Endothelial cell (in vitro differentiated cells): ENCODE data around the gene IL24. TPM values are rescaled to one million over a fixed set of nuclear protein-coding genes. Genes with fewer than 3 reads are reported as not detected.
A peak's percentile ranks its signal among the peaks of the same experiment; 100 is the strongest.

ENCODE experiments used
- DNase-seq: peaks from one replicate; pipeline ENCODE4 v3.0.0; 2021; ENCODE audit warnings: low spot score
- H3K27ac Mint-ChIP-seq: one replicate; pipeline ENCODE4 v1.8.0; 2021; ENCODE audit warnings: mixed read lengths, inconsistent platforms; ENCODE audit not compliant: unreplicated experiment
- H3K27me3 Mint-ChIP-seq: one replicate; pipeline ENCODE4 v1.8.0; 2021; ENCODE audit warnings: mild to moderate bottlenecking, moderate library complexity, mixed read lengths, inconsistent platforms; ENCODE audit not compliant: unreplicated experiment
- H3K36me3 Mint-ChIP-seq: one replicate; pipeline ENCODE4 v1.8.0; 2021; ENCODE audit warnings: mild to moderate bottlenecking, low read depth, mixed read lengths, inconsistent platforms; ENCODE audit not compliant: unreplicated experiment
- H3K4me1 Mint-ChIP-seq: one replicate; pipeline ENCODE4 v1.8.0; 2021; ENCODE audit warnings: mild to moderate bottlenecking, mixed read lengths, inconsistent platforms; ENCODE audit not compliant: unreplicated experiment
- H3K4me3 Mint-ChIP-seq: one replicate; pipeline ENCODE4 v1.8.0; 2021; ENCODE audit warnings: mild to moderate bottlenecking, mixed read lengths, inconsistent platforms; ENCODE audit not compliant: unreplicated experiment
- H3K9me3 Mint-ChIP-seq: one replicate; pipeline ENCODE4 v1.8.0; 2021; ENCODE audit warnings: mixed read lengths, inconsistent platforms; ENCODE audit not compliant: unreplicated experiment
- total RNA-seq: library from RNA; stranded (reverse); fragmentation: NEBNext Ultra II Directional; extraction: Animal tissue kit (Norgen Biotek cat#: 25700); gene quantifications from one replicate; pipeline ENCODE4 v1.2.1, GENCODE V29; 2021; ENCODE audit not compliant: unreplicated experiment
- TF ChIP-seq, protein P1 (sequence below): fragments of 200-600 bp; sonication (generic); IDR thresholded peaks from one replicate; pipeline ENCODE4 v1.5.0; 2021; ENCODE audit warnings: antibody characterized with exemption; ENCODE audit not compliant: unreplicated experiment

Gene IL24
- total RNA-seq, 1 donor from 2014 or later: not detected

DNA sequence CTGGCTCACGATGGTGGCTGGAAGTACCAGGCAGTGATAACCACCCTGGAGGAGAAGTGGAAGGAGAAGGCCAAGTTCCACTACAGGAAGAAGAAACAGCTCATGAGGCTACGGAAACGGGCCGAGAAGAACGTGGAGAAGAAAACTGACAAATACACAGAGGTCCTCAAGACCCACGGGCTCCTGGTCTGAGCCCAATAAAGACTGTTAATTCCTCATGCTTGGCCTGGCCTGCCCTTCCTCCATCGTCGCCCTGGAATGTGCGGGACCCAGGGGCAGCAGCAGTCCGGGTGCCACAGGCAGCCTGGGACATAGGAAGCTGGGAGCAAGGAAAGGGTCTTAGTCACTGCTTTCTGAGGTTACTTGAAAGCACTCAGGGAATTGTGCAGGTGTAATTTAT lies 10.8 kb downstream of the IL24 start:
- TF ChIP-seq, protein P1, sequence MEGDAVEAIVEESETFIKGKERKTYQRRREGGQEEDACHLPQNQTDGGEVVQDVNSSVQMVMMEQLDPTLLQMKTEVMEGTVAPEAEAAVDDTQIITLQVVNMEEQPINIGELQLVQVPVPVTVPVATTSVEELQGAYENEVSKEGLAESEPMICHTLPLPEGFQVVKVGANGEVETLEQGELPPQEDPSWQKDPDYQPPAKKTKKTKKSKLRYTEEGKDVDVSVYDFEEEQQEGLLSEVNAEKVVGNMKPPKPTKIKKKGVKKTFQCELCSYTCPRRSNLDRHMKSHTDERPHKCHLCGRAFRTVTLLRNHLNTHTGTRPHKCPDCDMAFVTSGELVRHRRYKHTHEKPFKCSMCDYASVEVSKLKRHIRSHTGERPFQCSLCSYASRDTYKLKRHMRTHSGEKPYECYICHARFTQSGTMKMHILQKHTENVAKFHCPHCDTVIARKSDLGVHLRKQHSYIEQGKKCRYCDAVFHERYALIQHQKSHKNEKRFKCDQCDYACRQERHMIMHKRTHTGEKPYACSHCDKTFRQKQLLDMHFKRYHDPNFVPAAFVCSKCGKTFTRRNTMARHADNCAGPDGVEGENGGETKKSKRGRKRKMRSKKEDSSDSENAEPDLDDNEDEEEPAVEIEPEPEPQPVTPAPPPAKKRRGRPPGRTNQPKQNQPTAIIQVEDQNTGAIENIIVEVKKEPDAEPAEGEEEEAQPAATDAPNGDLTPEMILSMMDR: no peak
- H3K4me1 Mint-ChIP-seq: peaks cover 25% of the 10 kb centered on the region
- H3K36me3 Mint-ChIP-seq: peaks cover 3% of the 10 kb centered on the region
- no peak for DNase-seq
- no peaks in the 10 kb centered on the region for H3K9me3 Mint-ChIP-seq
- H3K4me3 Mint-ChIP-seq: no peak overlapping the region
- H3K27ac Mint-ChIP-seq: peak overlapping the region; percentile 7
- H3K27me3 Mint-ChIP-seq: peaks cover 6% of the 10 kb centered on the region

DNA sequence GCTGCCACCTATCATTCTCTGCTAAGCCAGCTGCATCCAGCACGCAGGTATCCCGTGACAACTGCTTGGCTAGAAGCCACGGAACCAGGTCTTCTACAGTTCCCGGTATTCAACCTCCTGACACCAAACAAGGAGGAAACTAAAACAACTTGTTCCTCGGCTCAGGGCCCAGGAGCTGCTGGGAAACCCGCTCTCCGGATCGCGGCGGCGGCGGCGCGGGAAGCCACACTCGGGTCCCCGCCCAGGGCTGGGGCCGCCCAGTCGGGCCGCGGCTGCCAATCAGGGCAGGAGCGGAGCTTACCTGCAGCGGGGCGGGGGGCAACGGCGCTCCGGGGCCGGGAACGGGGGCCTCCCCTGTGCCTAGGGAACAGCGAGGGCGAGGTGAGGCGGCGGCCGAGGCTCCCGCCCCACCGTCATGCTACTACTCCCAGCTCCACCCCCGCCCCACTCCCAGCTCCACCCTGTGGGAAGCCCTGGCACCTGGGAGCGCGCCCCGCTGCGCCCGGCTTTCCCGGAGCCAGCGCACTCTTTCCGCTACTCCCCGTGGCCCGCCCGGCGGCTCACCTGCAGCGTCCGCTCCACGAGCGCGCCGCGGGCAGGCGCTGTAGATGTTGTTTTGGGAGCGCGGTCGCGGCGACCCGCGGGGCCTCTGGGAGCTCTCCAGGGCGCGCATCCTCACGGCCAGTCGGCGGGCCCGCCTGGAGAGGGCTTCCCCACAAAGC lies 12.1 kb downstream of the IL24 start:
- TF ChIP-seq, protein P1: no peak
- Mint-ChIP-seq H3K4me1 (peaks cover 25% of the 10 kb centered on the region), H3K36me3 (peaks cover under 1% of the 10 kb centered on the region), H3K4me3 (peak overlapping the region; percentile 82), H3K9me3 (no peaks in the 10 kb centered on the region), H3K27ac (no peak overlapping the region), H3K27me3 (peaks cover 9% of the 10 kb centered on the region)
- peak; percentile 57 for DNase-seq

DNA sequence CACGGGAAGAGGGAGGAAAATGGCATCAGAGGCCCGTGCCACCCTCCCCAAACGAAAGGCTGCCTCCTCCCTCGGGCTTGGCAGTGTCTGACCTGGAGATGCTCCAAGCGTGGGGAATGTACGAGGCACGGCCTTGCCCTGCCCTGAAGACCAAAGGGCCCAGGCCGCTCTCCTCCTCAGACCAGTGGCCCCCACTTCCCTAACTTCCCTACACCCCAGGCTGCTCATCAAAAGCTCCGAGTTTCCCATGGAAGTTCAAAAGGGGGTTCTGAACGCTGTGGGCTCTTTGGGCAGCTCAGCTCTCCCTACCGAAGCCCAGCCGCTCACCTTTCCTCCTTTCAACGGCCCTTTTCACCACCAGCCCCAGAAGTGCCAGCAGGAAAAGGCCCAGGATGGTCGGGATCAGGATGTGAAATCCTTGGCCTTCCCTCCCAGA lies 12.7 kb downstream of the IL24 start:
- TF ChIP-seq, protein P1: no peak
- peak; percentile 8 for DNase-seq
- Mint-ChIP-seq H3K27me3 (peaks cover 13% of the 10 kb centered on the region), H3K4me1 (peaks cover 20% of the 10 kb centered on the region), H3K27ac (peak overlapping the region; percentile 22), H3K36me3 (no peaks in the 10 kb centered on the region), H3K9me3 (no peaks in the 10 kb centered on the region), H3K4me3 (peak overlapping the region; percentile 68)

DNA sequence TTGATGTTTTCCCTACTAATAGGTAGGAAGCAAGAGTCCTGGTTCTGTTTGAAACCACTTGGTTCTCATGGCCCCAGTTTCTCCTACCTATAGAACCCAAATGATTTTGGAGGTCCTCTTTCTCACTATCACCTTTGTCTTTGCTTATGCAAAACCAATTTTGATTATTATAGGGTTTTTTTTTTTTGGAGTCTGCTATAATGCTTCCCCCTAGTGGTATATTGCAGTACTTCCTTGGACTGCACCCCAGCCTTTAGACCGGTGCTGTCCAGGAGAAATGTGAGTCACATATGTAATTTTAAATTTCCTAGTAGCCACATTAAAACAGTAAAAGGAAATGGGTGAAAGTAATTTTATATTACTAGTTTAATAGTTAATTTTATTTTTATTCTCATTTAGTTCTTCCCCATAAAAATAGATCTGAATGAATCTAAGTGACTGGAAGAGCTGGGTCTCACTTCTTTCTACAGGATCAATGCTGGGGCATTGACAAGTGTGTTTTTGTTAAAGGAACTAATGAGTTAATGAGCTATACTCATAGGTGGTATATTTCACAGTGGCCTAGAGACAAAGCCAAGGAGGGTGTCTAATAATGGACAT lies 13.9 kb downstream of the IL24 start:
- peak; percentile 30 for DNase-seq
- H3K9me3 Mint-ChIP-seq: no peaks in the 10 kb centered on the region
- TF ChIP-seq, protein P1: peak; percentile 94
- no peaks in the 10 kb centered on the region for H3K36me3 Mint-ChIP-seq
- H3K27me3 Mint-ChIP-seq: peaks cover 9% of the 10 kb centered on the region
- peaks cover 13% of the 10 kb centered on the region for H3K4me1 Mint-ChIP-seq
- no peak overlapping the region for H3K4me3 Mint-ChIP-seq
- H3K27ac Mint-ChIP-seq: no peak overlapping the region
